Tibial nerve (tissue), 4 donors: Measurements from ENCODE around the gene CACNA1S. TPM values are rescaled to one million over a fixed set of nuclear protein-coding genes. Genes with fewer than 3 reads are reported as not detected.

Experiments
- DNase-seq, 2 donors: peaks; one replicate each; pipeline ENCODE4 v3.0.0-alpha.2; 2019; ENCODE audit warnings: low spot score in 2 of 2
- H3K27ac ChIP-seq, 4 donors: fragments of 200-600 bp; sonication (generic) in 3 of 4; one replicate each; pipeline ENCODE4 v1.5.1; 2017 to 2019; ENCODE audit warnings: mild to moderate bottlenecking in 1 of 4
- H3K27me3 ChIP-seq, 2 donors: fragments of 200-600 bp; sonication (generic) in 1 of 2; one replicate each; pipeline versions ENCODE4 v1.5.1 to v1.6.0; 2017 to 2019
- H3K36me3 ChIP-seq, 3 donors: fragments of 200-600 bp; sonication (generic); one replicate each; pipeline ENCODE4 v1.5.1; 2018 to 2019
- H3K4me1 ChIP-seq, 4 donors: fragments of 200-600 bp; sonication (generic) in 3 of 4; one replicate each; pipeline ENCODE4 v1.5.1; 2017 to 2019
- H3K4me3 ChIP-seq, 4 donors: fragments of 200-600 bp; sonication (generic) in 3 of 4; one replicate each; pipeline ENCODE4 v1.5.1; 2017 to 2019; ENCODE audit warnings: mild to moderate bottlenecking in 1 of 4, moderate library complexity in 1 of 4
- H3K9me3 ChIP-seq, 4 donors: fragments of 200-600 bp; sonication (generic) in 3 of 4; one replicate each; pipeline ENCODE4 v1.5.1; 2017 to 2019
- EP300 ChIP-seq, 2 donors: sonication (generic); formaldehyde crosslinking; IDR thresholded peaks; one replicate each; pipeline ENCODE4 v1.6.1; 2017; ENCODE audit warnings: antibody characterized with exemption in 2 of 2, mild to moderate bottlenecking in 1 of 2
- POLR2A ChIP-seq, 2 donors: fragments of 450-650 bp; IDR thresholded peaks; one replicate each; pipeline ENCODE4 v1.6.1; 2017; ENCODE audit warnings: antibody characterized with exemption in 2 of 2, mild to moderate bottlenecking in 2 of 2, moderate library complexity in 2 of 2
- WGBS, 2 donors: methylation state at CpG; one replicate each; pipeline ENCODE4 v1.1.5; 2018; 5-methylcytosine and 5-hydroxymethylcytosine counted together
- total RNA-seq, 4 donors: library from RNA; depleted of rRNA; stranded (reverse); fragments of >200 nt; gene quantifications; one replicate each; pipeline ENCODE4 v1.1.0, GENCODE V29; 2016
- TF ChIP-seq, protein P1 (sequence below), 5 experiments: fragments of 200-600 bp in 3 of 5; fragments of 450-650 bp in 2 of 5; sonication (generic) in 3 of 5; IDR thresholded peaks; one replicate each; pipeline ENCODE4 v1.5.1; 2016 to 2019; ENCODE audit warnings: antibody characterized with exemption in 5 of 5, mild to moderate bottlenecking in 3 of 5, moderate library complexity in 2 of 5

Gene CACNA1S
- total RNA-seq, 4 donors from 2014 or later: not detected

- 52 to 58% methylated on average over 11 of the region's 11 CpGs for WGBS, 2 donors
- Histone ChIP-seq H3K9me3 (no peaks in the 10 kb centered on the region), H3K27ac (peak overlapping the region in 1 of 4 donors; percentile 82), H3K4me1 (peaks cover 0 to 65% (median 36%) of the 10 kb centered on the region in 4 donors), H3K4me3 (no peak overlapping the region), H3K36me3 (no peaks in the 10 kb centered on the region), H3K27me3 (no peaks in the 10 kb centered on the region)
- no peak for DNase-seq
- TF ChIP-seq, protein P1, sequence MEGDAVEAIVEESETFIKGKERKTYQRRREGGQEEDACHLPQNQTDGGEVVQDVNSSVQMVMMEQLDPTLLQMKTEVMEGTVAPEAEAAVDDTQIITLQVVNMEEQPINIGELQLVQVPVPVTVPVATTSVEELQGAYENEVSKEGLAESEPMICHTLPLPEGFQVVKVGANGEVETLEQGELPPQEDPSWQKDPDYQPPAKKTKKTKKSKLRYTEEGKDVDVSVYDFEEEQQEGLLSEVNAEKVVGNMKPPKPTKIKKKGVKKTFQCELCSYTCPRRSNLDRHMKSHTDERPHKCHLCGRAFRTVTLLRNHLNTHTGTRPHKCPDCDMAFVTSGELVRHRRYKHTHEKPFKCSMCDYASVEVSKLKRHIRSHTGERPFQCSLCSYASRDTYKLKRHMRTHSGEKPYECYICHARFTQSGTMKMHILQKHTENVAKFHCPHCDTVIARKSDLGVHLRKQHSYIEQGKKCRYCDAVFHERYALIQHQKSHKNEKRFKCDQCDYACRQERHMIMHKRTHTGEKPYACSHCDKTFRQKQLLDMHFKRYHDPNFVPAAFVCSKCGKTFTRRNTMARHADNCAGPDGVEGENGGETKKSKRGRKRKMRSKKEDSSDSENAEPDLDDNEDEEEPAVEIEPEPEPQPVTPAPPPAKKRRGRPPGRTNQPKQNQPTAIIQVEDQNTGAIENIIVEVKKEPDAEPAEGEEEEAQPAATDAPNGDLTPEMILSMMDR (IDR thresholded peaks at IDR 0.05): no peak
- TF ChIP-seq POLR2A (IDR thresholded peaks at IDR 0.05) (no peak), EP300 (IDR thresholded peaks at IDR 0.05) (no peak)
Measured at GRCh38 chr1:201020721-201021629, 91.3 kb downstream of the CACNA1S start.

DNA sequence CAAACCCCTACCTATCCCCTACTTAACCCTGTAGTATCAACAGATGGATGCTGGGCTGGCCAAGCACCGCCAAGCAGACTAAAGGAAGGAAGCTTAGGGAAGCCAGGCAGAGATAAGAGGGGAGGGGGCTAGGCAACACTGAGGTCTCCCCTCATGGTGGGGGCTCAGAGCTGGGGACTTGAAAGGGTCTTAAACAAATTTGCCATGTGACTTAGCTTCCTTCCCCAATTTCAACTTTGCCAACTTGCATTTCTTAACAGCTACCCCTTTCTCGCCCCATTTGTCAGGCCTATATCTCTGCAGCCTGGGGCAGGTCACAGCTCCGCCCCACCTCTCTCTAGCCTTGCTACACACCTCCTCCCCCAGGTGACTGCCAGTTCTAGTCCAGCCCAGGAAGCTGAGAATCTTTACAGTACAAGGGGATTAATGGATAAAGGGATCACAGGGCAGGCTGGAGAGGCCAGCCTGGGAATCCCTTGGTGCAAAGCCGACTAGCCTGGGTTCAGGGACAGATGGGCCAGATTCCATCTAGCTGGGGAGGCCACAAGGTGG, 92.1 kb downstream of the CACNA1S start:
- WGBS, 2 donors: 75 to 84% methylated on average over 4 of the region's 4 CpGs
- Histone ChIP-seq H3K27me3 (no peaks in the 10 kb centered on the region), H3K36me3 (no peaks in the 10 kb centered on the region), H3K9me3 (no peaks in the 10 kb centered on the region), H3K4me1 (peaks cover 0 to 60% (median 40%) of the 10 kb centered on the region in 4 donors), H3K4me3 (no peak overlapping the region), H3K27ac (peak overlapping the region in 1 of 4 donors; percentile 82)
- no peak for DNase-seq
- TF ChIP-seq POLR2A (IDR thresholded peaks at IDR 0.05): no peak
- TF ChIP-seq, protein P1 (IDR thresholded peaks at IDR 0.05): no peak

DNA sequence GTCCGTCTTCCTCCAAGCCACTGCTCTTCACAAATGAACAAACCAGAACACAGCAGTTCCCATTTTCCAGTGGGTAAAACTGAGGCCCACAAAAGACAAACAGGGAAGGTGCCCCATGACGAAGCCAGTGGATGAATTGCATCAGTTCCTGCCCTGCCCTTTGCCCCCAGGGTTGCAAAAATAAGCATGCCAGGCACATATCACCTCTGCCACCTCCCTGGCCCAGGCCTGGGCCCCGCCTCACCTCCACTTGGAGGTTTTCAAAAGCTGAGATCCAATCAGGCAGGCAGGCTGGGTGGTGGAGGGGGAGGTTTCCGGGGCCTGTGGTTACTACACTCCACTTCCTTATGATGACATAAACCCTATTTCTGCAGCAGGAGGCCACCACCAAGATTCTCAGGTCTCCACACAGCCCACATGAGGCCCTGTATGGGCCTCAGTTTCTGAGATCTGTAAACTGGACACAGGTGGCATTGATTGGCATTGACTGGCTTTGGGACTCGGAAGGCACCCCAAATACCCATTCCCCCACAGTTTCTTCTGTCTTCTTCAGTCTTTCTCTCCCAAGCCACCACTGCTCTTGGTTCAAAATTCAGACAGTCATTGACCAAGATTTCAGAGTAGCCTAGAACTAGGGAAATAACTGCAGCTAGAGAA, 92.8 kb downstream of the CACNA1S start:
- Histone ChIP-seq H3K36me3 (no peaks in the 10 kb centered on the region), H3K27me3 (no peaks in the 10 kb centered on the region), H3K27ac (peak overlapping the region in 1 of 4 donors; percentile 82), H3K4me3 (no peak overlapping the region), H3K4me1 (peaks cover 0 to 63% (median 42%) of the 10 kb centered on the region in 4 donors), H3K9me3 (no peaks in the 10 kb centered on the region)
- WGBS, 2 donors: 81 to 82% methylated on average over 5 of the region's 5 CpGs
- TF ChIP-seq EP300 (IDR thresholded peaks at IDR 0.05): no peak
- peak in 1 of 2 donors; percentile 13 for TF ChIP-seq POLR2A (IDR thresholded peaks at IDR 0.05)
- TF ChIP-seq, protein P1 (IDR thresholded peaks at IDR 0.05): no peak
- peak in 1 of 2 donors; percentile 36 for DNase-seq

GRCh38 chr1:201017828-201018163, 94.4 kb downstream of the CACNA1S start:
- no peak for DNase-seq
- TF ChIP-seq, protein P1 (IDR thresholded peaks at IDR 0.05): no peak
- TF ChIP-seq POLR2A (IDR thresholded peaks at IDR 0.05): no peak
- TF ChIP-seq EP300 (IDR thresholded peaks at IDR 0.05): no peak
- Histone ChIP-seq H3K4me3 (no peak overlapping the region), H3K4me1 (peaks cover 0 to 64% (median 42%) of the 10 kb centered on the region in 4 donors), H3K27me3 (no peaks in the 10 kb centered on the region), H3K36me3 (no peaks in the 10 kb centered on the region), H3K27ac (no peak overlapping the region), H3K9me3 (no peaks in the 10 kb centered on the region)
- WGBS, 2 donors: 60 to 80% methylated on average over 1 of the region's 2 CpGs
